ENCODE results near the gene GATAD2B.

GATAD2B gene

GRCh38 chr1:153958961-153959260 is 36.1 kb upstream of the GATAD2B start:
- in situ Hi-C loops (cut with MboI; ENCODE audit: low sequenced_read_pairs, unreplicated experiment): no loop called here
- no peak for DNase-seq (ENCODE audit: low spot score)
- TF ChIP-seq, protein P1, sequence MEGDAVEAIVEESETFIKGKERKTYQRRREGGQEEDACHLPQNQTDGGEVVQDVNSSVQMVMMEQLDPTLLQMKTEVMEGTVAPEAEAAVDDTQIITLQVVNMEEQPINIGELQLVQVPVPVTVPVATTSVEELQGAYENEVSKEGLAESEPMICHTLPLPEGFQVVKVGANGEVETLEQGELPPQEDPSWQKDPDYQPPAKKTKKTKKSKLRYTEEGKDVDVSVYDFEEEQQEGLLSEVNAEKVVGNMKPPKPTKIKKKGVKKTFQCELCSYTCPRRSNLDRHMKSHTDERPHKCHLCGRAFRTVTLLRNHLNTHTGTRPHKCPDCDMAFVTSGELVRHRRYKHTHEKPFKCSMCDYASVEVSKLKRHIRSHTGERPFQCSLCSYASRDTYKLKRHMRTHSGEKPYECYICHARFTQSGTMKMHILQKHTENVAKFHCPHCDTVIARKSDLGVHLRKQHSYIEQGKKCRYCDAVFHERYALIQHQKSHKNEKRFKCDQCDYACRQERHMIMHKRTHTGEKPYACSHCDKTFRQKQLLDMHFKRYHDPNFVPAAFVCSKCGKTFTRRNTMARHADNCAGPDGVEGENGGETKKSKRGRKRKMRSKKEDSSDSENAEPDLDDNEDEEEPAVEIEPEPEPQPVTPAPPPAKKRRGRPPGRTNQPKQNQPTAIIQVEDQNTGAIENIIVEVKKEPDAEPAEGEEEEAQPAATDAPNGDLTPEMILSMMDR (IDR thresholded peaks at IDR 0.05; ENCODE audit: borderline replicate concordance, control extremely low read depth, extremely low read depth, insufficient read depth, missing control alignments): no peak

- peak; percentile 98 for DNase-seq (ENCODE audit: low spot score)
- TF ChIP-seq, protein P1 (IDR thresholded peaks at IDR 0.05; ENCODE audit: borderline replicate concordance, control extremely low read depth, extremely low read depth, insufficient read depth, missing control alignments): peak; percentile 11
- in situ Hi-C loops (cut with MboI; ENCODE audit: low sequenced_read_pairs, unreplicated experiment): no loop called here
These were observed 35.6 kb upstream of the GATAD2B start, which contains the start of gene CRTC2 for GRCh38 chr1:153958111-153958960. Gene CRTC2, minus strand, starts transcription at chr1:153958612. Its CDS starts 115 bp downstream, at chr1:153958497.

GRCh38 chr1:153957744-153958110 is 35.0 kb upstream of the GATAD2B start:
- peak; percentile 63 for DNase-seq (ENCODE audit: low spot score)
- TF ChIP-seq, protein P1 (IDR thresholded peaks at IDR 0.05; ENCODE audit: borderline replicate concordance, control extremely low read depth, extremely low read depth, insufficient read depth, missing control alignments): no peak
- in situ Hi-C loops (cut with MboI; ENCODE audit: low sequenced_read_pairs, unreplicated experiment): no loop called here

GRCh38 chr1:153956997-153957715 is 34.4 kb upstream of the GATAD2B start:
- DNase-seq (ENCODE audit: low spot score): no peak
- in situ Hi-C loops (cut with MboI; ENCODE audit: low sequenced_read_pairs, unreplicated experiment): no loop called here
- TF ChIP-seq, protein P1 (IDR thresholded peaks at IDR 0.05; ENCODE audit: borderline replicate concordance, control extremely low read depth, extremely low read depth, insufficient read depth, missing control alignments): no peak

- TF ChIP-seq, protein P1 (IDR thresholded peaks at IDR 0.05; ENCODE audit: borderline replicate concordance, control extremely low read depth, extremely low read depth, insufficient read depth, missing control alignments): no peak
- in situ Hi-C loops (cut with MboI; ENCODE audit: low sequenced_read_pairs, unreplicated experiment): no loop called here
- no peak for DNase-seq (ENCODE audit: low spot score)
These were observed 32.1 kb upstream of the GATAD2B start for GRCh38 chr1:153954826-153955225.

DNA sequence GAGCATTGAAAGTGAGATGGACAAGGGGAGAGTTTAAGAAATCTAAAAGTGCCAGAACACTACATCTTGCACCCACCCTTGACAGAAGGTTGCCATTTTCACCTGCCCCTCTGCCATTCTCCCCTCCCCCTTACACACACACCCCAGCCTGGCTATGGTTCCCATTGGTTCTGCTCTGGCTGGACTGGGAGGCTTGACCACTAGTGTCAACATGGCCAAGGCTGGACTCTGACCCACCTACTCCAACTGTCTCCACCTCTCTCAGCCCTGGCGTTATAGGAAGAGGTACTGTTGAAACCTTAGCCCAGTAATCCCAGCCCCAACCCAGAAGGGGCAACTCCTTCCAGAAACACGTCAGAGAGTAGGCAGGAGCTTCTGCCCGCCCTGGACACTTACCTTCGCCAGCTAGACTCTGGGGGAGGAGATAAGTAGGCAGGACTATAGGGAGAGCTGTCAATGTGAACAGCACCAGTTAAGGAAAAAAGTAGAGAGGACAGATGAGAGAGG is 31.1 kb upstream of the GATAD2B start:
- in situ Hi-C loops (cut with MboI; ENCODE audit: low sequenced_read_pairs, unreplicated experiment): no loop called here
- TF ChIP-seq, protein P1 (IDR thresholded peaks at IDR 0.05; ENCODE audit: borderline replicate concordance, control extremely low read depth, extremely low read depth, insufficient read depth, missing control alignments): no peak
- DNase-seq (ENCODE audit: low spot score): no peak

Measured in GM13976 (cell line).